ENCODE data around the gene KIF16B.
A peak's percentile ranks its signal among the peaks of the same experiment; 100 is the strongest.

The KIF16B gene

GRCh38 chr20:16469395-16469905, 103.8 kb downstream of the KIF16B start:
- no peak for TF ChIP-seq CTCF (IDR thresholded peaks at IDR 0.05)
- no peak for TF ChIP-seq ZFX (IDR thresholded peaks at IDR 0.05; ENCODE audit: borderline replicate concordance)
- H3K27ac ChIP-seq = no peak overlapping the region

DNA sequence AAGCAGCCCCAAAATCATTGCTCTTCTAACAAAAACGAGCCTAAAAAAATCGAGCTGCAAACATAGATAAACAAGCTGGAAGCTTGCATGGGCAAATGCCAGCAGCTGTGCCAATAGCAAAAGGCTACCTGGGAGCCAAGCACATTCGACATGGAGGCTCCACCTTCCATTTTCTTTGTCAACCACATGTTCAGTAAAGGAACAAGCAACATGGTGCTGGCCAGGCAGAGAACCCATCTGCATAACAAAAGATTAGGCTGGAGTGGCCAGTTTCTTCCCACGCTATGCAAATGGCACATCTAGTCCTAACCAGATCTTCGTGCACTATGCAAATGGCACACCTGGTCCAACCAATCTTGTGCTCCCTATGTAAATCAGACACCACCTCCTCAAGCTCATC, 110.5 kb downstream of the KIF16B start:
- no peak for TF ChIP-seq CTCF (IDR thresholded peaks at IDR 0.05)
- TF ChIP-seq ZFX (IDR thresholded peaks at IDR 0.05; ENCODE audit: borderline replicate concordance) = no peak
- H3K27ac ChIP-seq = peak overlapping the region; percentile 34

DNA sequence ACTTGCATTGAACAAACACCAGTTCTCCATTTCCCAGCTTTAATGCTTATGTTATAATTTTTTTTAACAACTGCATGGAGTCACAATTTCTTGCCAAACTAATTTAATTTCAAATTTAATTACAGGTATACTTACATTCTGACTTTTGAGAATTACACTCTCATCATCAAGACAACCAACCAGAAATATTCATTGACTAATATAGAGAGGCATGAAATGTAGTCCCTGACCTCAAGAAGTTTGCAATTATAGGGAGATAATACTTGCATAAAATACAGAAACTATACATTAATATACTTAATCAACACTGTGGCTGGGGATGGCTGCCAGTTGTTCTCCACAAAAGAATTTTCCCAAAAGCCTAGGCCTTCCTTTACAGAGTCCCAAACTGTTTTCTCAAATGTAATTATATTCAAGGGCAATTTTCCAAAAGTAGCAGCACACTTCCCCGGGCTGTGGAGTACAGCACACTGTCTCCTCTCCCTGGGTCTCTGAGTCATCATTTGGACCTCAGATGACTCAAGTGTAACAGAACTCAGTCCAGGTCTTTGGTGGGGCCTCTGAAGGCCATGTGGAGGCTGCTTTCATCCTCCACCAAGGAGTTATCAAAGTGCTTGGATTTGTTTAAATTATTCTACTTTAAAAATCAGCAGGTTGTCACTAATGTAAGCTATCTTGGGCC, 114.1 kb downstream of the KIF16B start:
- no peak for TF ChIP-seq CTCF (IDR thresholded peaks at IDR 0.05)
- no peak for TF ChIP-seq ZFX (IDR thresholded peaks at IDR 0.05; ENCODE audit: borderline replicate concordance)
- no peak overlapping the region for H3K27ac ChIP-seq

GRCh38 chr20:16457514-16457913, 115.7 kb downstream of the KIF16B start:
- TF ChIP-seq ZFX (IDR thresholded peaks at IDR 0.05; ENCODE audit: borderline replicate concordance) (no peak), CTCF (IDR thresholded peaks at IDR 0.05) (no peak)
- H3K27ac ChIP-seq = no peak overlapping the region

GRCh38 chr20:16455324-16455723, 117.9 kb downstream of the KIF16B start:
- H3K27ac ChIP-seq = no peak overlapping the region
- no peak for TF ChIP-seq CTCF (IDR thresholded peaks at IDR 0.05)
- no peak for TF ChIP-seq ZFX (IDR thresholded peaks at IDR 0.05; ENCODE audit: borderline replicate concordance)

GRCh38 chr20:16451982-16452381, 121.3 kb downstream of the KIF16B start:
- TF ChIP-seq CTCF (IDR thresholded peaks at IDR 0.05) (no peak), ZFX (IDR thresholded peaks at IDR 0.05; ENCODE audit: borderline replicate concordance) (no peak)
- no peak overlapping the region for H3K27ac ChIP-seq

GRCh38 chr20:16451001-16451400, 122.2 kb downstream of the KIF16B start:
- H3K27ac ChIP-seq = no peak overlapping the region
- TF ChIP-seq CTCF (IDR thresholded peaks at IDR 0.05) (no peak), ZFX (IDR thresholded peaks at IDR 0.05; ENCODE audit: borderline replicate concordance) (no peak)
